ENCODE measurements around the gene CAB39. TPM values are rescaled to one million over a fixed set of nuclear protein-coding genes. Genes with fewer than 3 reads are reported as not detected.
A peak's percentile ranks its signal among the peaks of the same experiment; 100 is the strongest.

The CAB39 gene
- polyA plus RNA-seq, 1 of the 3 experiments (the other 2 are of a cell fraction), result 15.7 TPM

DNA sequence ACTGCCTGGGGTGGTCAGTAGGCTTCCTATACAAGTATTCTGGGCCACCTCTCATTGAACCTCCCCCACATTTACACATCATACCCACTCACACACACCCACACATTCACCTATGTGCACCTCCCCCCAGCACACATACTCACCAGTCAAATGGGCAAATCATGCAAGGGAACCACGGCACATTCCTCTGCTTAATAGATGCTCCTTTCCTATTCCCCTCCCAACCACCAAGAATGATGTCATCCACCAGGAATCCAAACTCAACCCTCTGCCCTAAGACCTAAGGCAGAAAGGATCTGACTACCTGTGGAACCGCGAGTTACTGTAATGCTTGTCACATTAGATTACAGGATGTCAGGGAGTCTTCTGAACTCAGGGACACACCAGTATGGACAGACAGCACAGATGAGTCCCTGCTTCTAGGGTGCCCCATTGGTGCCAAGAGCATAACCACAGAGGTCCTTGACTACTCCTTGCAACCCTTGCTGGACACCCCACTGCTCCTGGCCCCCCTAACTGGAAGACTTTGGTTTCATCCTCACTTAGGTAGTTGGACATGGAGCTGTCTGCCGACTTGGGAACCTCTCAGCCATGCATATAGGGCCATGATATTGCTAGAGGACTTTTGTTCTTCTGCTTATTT lies 21.5 kb upstream of the CAB39 start:
- no peaks in the 10 kb centered on the region for H3K9me2 ChIP-seq
- H4K20me1 ChIP-seq (ENCODE audit: insufficient read depth), result no peaks in the 10 kb centered on the region
- H3K27ac ChIP-seq (ENCODE audit: low read depth in 2 of 2, low read length in 1 of 2), result no peak overlapping the region
- DNase-seq, result no peak
- H3K4me2 ChIP-seq, result no peak overlapping the region
- no peak overlapping the region for H2AFZ ChIP-seq (ENCODE audit: low read depth)
- peaks cover 7% of the 10 kb centered on the region for H3F3A ChIP-seq (replicated peaks; ENCODE audit: insufficient read depth)
- ChIA-PET CTCF (no interaction called here), POLR2A (no interaction called here)
- no peak overlapping the region for H3K9ac ChIP-seq
- WGBS (ENCODE audit: low lambda C conversion rate), result 36% methylated on average over 4 of the region's 4 CpGs
- H3K9me3 ChIP-seq, result no peaks in the 10 kb centered on the region
- H3K79me2 ChIP-seq (ENCODE audit: insufficient read depth), result no peaks in the 10 kb centered on the region
- TF ChIP-seq GABPA (IDR thresholded peaks at IDR 0.05; ENCODE audit: low read depth), result no peak
- 0 out of 2 replicates have a peak, but pooled peaks have one; percentile 22 for TF ChIP-seq JUND (IDR thresholded peaks at IDR 0.05)
- peak; percentile 34; the same call in 1 of the 2 replicates for TF ChIP-seq FOSL2 (IDR thresholded peaks at IDR 0.05; ENCODE audit: borderline replicate concordance, low read depth)
- H3K4me1 ChIP-seq (ENCODE audit: control insufficient read depth in 1 of 2, insufficient read depth in 2 of 2, low read depth in 1 of 2, low read length in 1 of 2), result peaks cover 0 to 8% of the 10 kb centered on the region in 2 experiments; a peak in 2 of 4 replicates
- H3K36me3 ChIP-seq (replicated peaks in 1 of 2; ENCODE audit: control insufficient read depth in 1 of 2, insufficient read depth in 2 of 2, low read length in 1 of 2), result no peaks in the 10 kb centered on the region
- no peak overlapping the region for H3K4me3 ChIP-seq (ENCODE audit: low read depth in 2 of 2, low read length in 1 of 2)
- no peaks in the 10 kb centered on the region for H3K27me3 ChIP-seq (ENCODE audit: insufficient read depth)

DNA sequence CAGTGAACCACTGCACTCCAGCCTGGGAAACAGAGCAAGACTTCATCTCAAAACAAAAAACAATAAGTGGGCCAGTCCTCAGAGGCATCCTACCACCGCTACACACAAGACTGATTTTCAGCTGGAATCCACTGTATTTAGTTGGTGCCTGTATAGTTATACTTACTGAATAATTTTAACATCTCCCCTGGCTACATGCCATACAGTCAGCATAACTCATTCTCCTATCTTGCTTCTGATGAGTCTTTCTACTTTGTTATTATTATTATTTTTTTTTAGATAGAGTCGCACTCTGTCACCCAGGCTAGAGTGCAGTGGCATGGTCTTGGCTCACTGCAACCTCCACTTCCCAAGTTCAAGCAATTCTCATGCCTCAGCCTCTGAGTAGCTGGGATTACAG lies 19.9 kb upstream of the CAB39 start:
- Histone ChIP-seq H3K27ac (ENCODE audit: low read depth in 2 of 2, low read length in 1 of 2) (no peak overlapping the region), H4K20me1 (ENCODE audit: insufficient read depth) (no peaks in the 10 kb centered on the region), H3K9me2 (no peaks in the 10 kb centered on the region), H2AFZ (ENCODE audit: low read depth) (no peak overlapping the region), H3K4me1 (ENCODE audit: control insufficient read depth in 1 of 2, insufficient read depth in 2 of 2, low read depth in 1 of 2, low read length in 1 of 2) (peaks cover 0 to 4% of the 10 kb centered on the region in 2 experiments; a peak in 2 of 4 replicates), H3K27me3 (ENCODE audit: insufficient read depth) (no peaks in the 10 kb centered on the region), H3K36me3 (replicated peaks in 1 of 2; ENCODE audit: control insufficient read depth in 1 of 2, insufficient read depth in 2 of 2, low read length in 1 of 2) (no peaks in the 10 kb centered on the region), H3K9me3 (no peaks in the 10 kb centered on the region), H3K4me3 (ENCODE audit: low read depth in 2 of 2, low read length in 1 of 2) (no peak overlapping the region), H3F3A (replicated peaks; ENCODE audit: insufficient read depth) (peaks cover 4% of the 10 kb centered on the region), H3K4me2 (no peak overlapping the region), H3K79me2 (ENCODE audit: insufficient read depth) (no peaks in the 10 kb centered on the region), H3K9ac (no peak overlapping the region)
- CTCF ChIA-PET, result no interaction called here
- no peak for TF ChIP-seq SMC3 (IDR thresholded peaks at IDR 0.05; ENCODE audit: low read depth, low read length)
- no peak for TF ChIP-seq RCOR1 (IDR thresholded peaks at IDR 0.05; ENCODE audit: low read length)
- TF ChIP-seq JUND (IDR thresholded peaks at IDR 0.05), result no peak
- no peak for DNase-seq
- POLR2A ChIA-PET, result no interaction called here
- WGBS (ENCODE audit: low lambda C conversion rate), result 82% methylated on average over 2 of the region's 2 CpGs

DNA sequence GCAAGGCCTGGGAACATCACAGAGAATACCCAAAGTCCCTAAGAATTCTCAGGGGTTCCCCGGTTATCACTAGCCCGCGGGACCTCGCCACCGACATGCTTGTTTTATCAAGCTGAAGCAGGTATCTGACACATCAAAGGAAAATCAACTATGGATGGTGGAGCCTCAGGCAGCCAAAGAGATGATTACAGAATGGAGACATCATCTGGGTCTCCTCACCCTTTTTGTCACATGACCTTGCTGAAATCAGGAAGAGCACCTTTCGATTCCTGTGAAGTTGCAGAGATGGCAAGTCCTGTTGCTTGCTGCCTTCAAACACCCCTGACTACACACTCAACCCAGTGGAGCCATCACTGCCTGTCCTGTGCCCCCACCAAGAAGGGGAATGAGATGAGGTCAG lies 19.2 kb upstream of the CAB39 start:
- DNase-seq, result no peak
- no peak overlapping the region for H3K9ac ChIP-seq
- no peaks in the 10 kb centered on the region for H3F3A ChIP-seq (replicated peaks; ENCODE audit: insufficient read depth)
- no peak overlapping the region for H2AFZ ChIP-seq (ENCODE audit: low read depth)
- ChIA-PET CTCF (no interaction called here), POLR2A (no interaction called here)
- H3K4me3 ChIP-seq (ENCODE audit: low read depth in 2 of 2, low read length in 1 of 2), result no peak overlapping the region
- no peak overlapping the region for H3K4me2 ChIP-seq
- H4K20me1 ChIP-seq (ENCODE audit: insufficient read depth), result no peaks in the 10 kb centered on the region
- no peaks in the 10 kb centered on the region for H3K79me2 ChIP-seq (ENCODE audit: insufficient read depth)
- no peaks in the 10 kb centered on the region; a peak in 1 of 4 replicates for H3K4me1 ChIP-seq (ENCODE audit: control insufficient read depth in 1 of 2, insufficient read depth in 2 of 2, low read depth in 1 of 2, low read length in 1 of 2)
- no peaks in the 10 kb centered on the region for H3K9me2 ChIP-seq
- 92% methylated on average over 6 of the region's 6 CpGs for WGBS (ENCODE audit: low lambda C conversion rate)
- no peaks in the 10 kb centered on the region for H3K27me3 ChIP-seq (ENCODE audit: insufficient read depth)
- H3K9me3 ChIP-seq, result no peaks in the 10 kb centered on the region
- no peaks in the 10 kb centered on the region for H3K36me3 ChIP-seq (replicated peaks in 1 of 2; ENCODE audit: control insufficient read depth in 1 of 2, insufficient read depth in 2 of 2, low read length in 1 of 2)
- no peak overlapping the region for H3K27ac ChIP-seq (ENCODE audit: low read depth in 2 of 2, low read length in 1 of 2)
- TF ChIP-seq MEF2A (IDR thresholded peaks at IDR 0.05; ENCODE audit: borderline replicate concordance, low read depth) (no peak), RXRA (IDR thresholded peaks at IDR 0.05; ENCODE audit: borderline replicate concordance, low read depth) (no peak), SIN3A (IDR thresholded peaks at IDR 0.05; ENCODE audit: borderline replicate concordance, low read depth, low read length) (no peak), JUND (IDR thresholded peaks at IDR 0.05) (no peak), EZH2phosphoT487 (IDR thresholded peaks at IDR 0.05; ENCODE audit: borderline replicate concordance, low read depth) (no peak), RFX5 (IDR thresholded peaks at IDR 0.05; ENCODE audit: low read length) (no peak), SMC3 (IDR thresholded peaks at IDR 0.05; ENCODE audit: low read depth, low read length) (no peak), ELF1 (IDR thresholded peaks at IDR 0.05) (no peak), MXI1 (IDR thresholded peaks at IDR 0.05; ENCODE audit: low read depth, low read length) (no peak)
- TF ChIP-seq, protein P1, sequence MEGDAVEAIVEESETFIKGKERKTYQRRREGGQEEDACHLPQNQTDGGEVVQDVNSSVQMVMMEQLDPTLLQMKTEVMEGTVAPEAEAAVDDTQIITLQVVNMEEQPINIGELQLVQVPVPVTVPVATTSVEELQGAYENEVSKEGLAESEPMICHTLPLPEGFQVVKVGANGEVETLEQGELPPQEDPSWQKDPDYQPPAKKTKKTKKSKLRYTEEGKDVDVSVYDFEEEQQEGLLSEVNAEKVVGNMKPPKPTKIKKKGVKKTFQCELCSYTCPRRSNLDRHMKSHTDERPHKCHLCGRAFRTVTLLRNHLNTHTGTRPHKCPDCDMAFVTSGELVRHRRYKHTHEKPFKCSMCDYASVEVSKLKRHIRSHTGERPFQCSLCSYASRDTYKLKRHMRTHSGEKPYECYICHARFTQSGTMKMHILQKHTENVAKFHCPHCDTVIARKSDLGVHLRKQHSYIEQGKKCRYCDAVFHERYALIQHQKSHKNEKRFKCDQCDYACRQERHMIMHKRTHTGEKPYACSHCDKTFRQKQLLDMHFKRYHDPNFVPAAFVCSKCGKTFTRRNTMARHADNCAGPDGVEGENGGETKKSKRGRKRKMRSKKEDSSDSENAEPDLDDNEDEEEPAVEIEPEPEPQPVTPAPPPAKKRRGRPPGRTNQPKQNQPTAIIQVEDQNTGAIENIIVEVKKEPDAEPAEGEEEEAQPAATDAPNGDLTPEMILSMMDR (IDR thresholded peaks at IDR 0.05), result no peak
- TF ChIP-seq, protein P2, sequence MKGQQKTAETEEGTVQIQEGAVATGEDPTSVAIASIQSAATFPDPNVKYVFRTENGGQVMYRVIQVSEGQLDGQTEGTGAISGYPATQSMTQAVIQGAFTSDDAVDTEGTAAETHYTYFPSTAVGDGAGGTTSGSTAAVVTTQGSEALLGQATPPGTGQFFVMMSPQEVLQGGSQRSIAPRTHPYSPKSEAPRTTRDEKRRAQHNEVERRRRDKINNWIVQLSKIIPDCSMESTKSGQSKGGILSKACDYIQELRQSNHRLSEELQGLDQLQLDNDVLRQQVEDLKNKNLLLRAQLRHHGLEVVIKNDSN (IDR thresholded peaks at IDR 0.05; ENCODE audit: borderline replicate concordance, low read depth), result no peak
- TF ChIP-seq, protein P3, sequence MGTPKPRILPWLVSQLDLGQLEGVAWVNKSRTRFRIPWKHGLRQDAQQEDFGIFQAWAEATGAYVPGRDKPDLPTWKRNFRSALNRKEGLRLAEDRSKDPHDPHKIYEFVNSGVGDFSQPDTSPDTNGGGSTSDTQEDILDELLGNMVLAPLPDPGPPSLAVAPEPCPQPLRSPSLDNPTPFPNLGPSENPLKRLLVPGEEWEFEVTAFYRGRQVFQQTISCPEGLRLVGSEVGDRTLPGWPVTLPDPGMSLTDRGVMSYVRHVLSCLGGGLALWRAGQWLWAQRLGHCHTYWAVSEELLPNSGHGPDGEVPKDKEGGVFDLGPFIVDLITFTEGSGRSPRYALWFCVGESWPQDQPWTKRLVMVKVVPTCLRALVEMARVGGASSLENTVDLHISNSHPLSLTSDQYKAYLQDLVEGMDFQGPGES (IDR thresholded peaks at IDR 0.05; ENCODE audit: low read depth, low read length), result no peak
- TF ChIP-seq, protein P4, sequence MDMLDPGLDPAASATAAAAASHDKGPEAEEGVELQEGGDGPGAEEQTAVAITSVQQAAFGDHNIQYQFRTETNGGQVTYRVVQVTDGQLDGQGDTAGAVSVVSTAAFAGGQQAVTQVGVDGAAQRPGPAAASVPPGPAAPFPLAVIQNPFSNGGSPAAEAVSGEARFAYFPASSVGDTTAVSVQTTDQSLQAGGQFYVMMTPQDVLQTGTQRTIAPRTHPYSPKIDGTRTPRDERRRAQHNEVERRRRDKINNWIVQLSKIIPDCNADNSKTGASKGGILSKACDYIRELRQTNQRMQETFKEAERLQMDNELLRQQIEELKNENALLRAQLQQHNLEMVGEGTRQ (IDR thresholded peaks at IDR 0.05; ENCODE audit: borderline replicate concordance, low read depth, low read length), result no peak

All from SK-N-SH (cell line).